IMR-90 (cell line): Measurements from ENCODE around the gene DCST2. TPM values are rescaled to one million over a fixed set of nuclear protein-coding genes. Genes with fewer than 3 reads are reported as not detected.

Experiments
- ATAC-seq: fragments of 200-7000 bp; cut with Tn5 transposase; 2 replicates; pipeline ENCODE4 v1.9.1; 2020; ENCODE audit warnings: low read depth, mild to moderate bottlenecking, moderate library complexity
- BruUV-seq: library from RNA; stranded (reverse); fragments of 400-500 nt; replicated peaks from 2 replicates; lab custom pipeline; 2021; lab: Mats Ljungman, UMichigan
- CTCF ChIA-PET: fragments of 300-600 bp; formaldehyde crosslinking; extraction: SDS; loops from one replicate; lab custom pipeline; 2021; ENCODE audit warnings: antibody characterized with exemption; lab: Yijun Ruan, JAX
- POLR2A ChIA-PET: fragments of 300-600 bp; sonication (Branson Sonifier 250); formaldehyde crosslinking; loops from one replicate; lab custom pipeline; 2022; ENCODE audit warnings: antibody characterized with exemption; ENCODE audit not compliant: unreplicated experiment; lab: Charles Lee
- DNase-seq: peaks from one replicate; pipeline ENCODE4 v3.0.0; 2013
- H2AFZ ChIP-seq: replicated peaks from 2 replicates; pipeline ENCODE3; 2013; ENCODE audit warnings: low read length, mild to moderate bottlenecking; ENCODE audit not compliant: poor library complexity
- H2AK5ac ChIP-seq: 2 replicates; pipeline ENCODE4 v1.6.1; 2013; ENCODE audit warnings: low read depth, low read length, inconsistent platforms
- H2AK9ac ChIP-seq: replicated peaks from 2 replicates; pipeline ENCODE3; 2013; ENCODE audit warnings: mild to moderate bottlenecking, low read depth, low read length, moderate library complexity; ENCODE audit not compliant: poor library complexity
- H2BK120ac ChIP-seq: 2 replicates; pipeline ENCODE4 v1.6.1; 2013; ENCODE audit warnings: low read depth, low read length, inconsistent platforms
- H2BK15ac ChIP-seq: 3 replicates; pipeline ENCODE4 v1.6.1; 2013; ENCODE audit warnings: low read depth, low read length, inconsistent platforms
- H2BK20ac ChIP-seq: 2 replicates; pipeline ENCODE4 v1.6.1; 2013; ENCODE audit warnings: low read depth, mild to moderate bottlenecking, inconsistent platforms, low read length, moderate library complexity
- H2BK5ac ChIP-seq: 2 replicates; pipeline ENCODE4 v1.6.1; 2013; ENCODE audit warnings: mild to moderate bottlenecking, low read depth, low read length, inconsistent platforms; ENCODE audit not compliant: poor library complexity, severe bottlenecking
- H3K14ac ChIP-seq: replicated peaks from 2 replicates; pipeline ENCODE4 v1.6.1; 2013; ENCODE audit warnings: low read depth, low read length, inconsistent platforms
- H3K18ac ChIP-seq: 2 replicates; pipeline ENCODE4 v1.6.1; 2013; ENCODE audit warnings: low read depth, low read length, control low read depth
- H3K23ac ChIP-seq: 2 replicates; pipeline ENCODE4 v1.6.1; 2013; ENCODE audit warnings: low read depth, low read length, inconsistent platforms
- H3K27ac ChIP-seq: 2 replicates; pipeline ENCODE4 v1.5.1; 2013; ENCODE audit warnings: mild to moderate bottlenecking, control low read depth, low read length; ENCODE audit not compliant: insufficient read depth
- H3K27me3 ChIP-seq: 2 replicates; pipeline ENCODE4 v1.6.1; 2013; ENCODE audit warnings: low read length; ENCODE audit not compliant: control insufficient read depth, insufficient read depth
- H3K36me3 ChIP-seq: 2 replicates; pipeline ENCODE4 v1.6.1; 2013; ENCODE audit warnings: low read length, mixed read lengths; ENCODE audit not compliant: control insufficient read depth, insufficient read depth
- H3K4ac ChIP-seq: 2 replicates; pipeline ENCODE4 v1.6.1; 2013; ENCODE audit warnings: low read depth, low read length, inconsistent platforms
- H3K4me1 ChIP-seq: 2 replicates; pipeline ENCODE4 v1.6.1; 2013; ENCODE audit warnings: low read length, mixed read lengths; ENCODE audit not compliant: control insufficient read depth, insufficient read depth
- H3K4me2 ChIP-seq: 2 replicates; pipeline ENCODE4 v1.6.1; 2013; ENCODE audit warnings: low read depth, mild to moderate bottlenecking, control low read depth, low read length, moderate library complexity
- H3K4me3 ChIP-seq: 2 replicates; pipeline ENCODE4 v1.5.1; 2013; ENCODE audit warnings: low read depth, mild to moderate bottlenecking, control low read depth, low read length, moderate library complexity; ENCODE audit not compliant: insufficient read depth
- H3K56ac ChIP-seq: 2 replicates; pipeline ENCODE4 v1.6.1; 2013; ENCODE audit warnings: low read length, inconsistent platforms; ENCODE audit not compliant: insufficient read depth; ENCODE audit errors: extremely low read depth
- H3K79me1 ChIP-seq, 2 experiments: 2 replicates each; pipeline ENCODE4 v1.6.1; 2013; ENCODE audit warnings: low read length in 2 of 2, inconsistent platforms in 1 of 2, low read depth in 1 of 2
- H3K9ac ChIP-seq: 2 replicates; pipeline ENCODE4 v1.6.1; 2013; ENCODE audit warnings: low read depth, low read length, control low read depth
- H3K9me1 ChIP-seq: 2 replicates; pipeline ENCODE4 v1.6.1; 2013; ENCODE audit warnings: low read length, inconsistent platforms; ENCODE audit not compliant: insufficient read depth
- H3K9me3 ChIP-seq: 2 replicates; pipeline ENCODE4 v1.6.1; 2013; ENCODE audit warnings: low read length; ENCODE audit not compliant: control insufficient read depth, insufficient read depth
- H4K20me1 ChIP-seq: 2 replicates; pipeline ENCODE4 v1.6.1; 2013; ENCODE audit warnings: low read length, inconsistent platforms; ENCODE audit not compliant: insufficient read depth
- H4K5ac ChIP-seq: 2 replicates; pipeline ENCODE4 v1.6.1; 2013; ENCODE audit warnings: mild to moderate bottlenecking, low read depth, low read length, control low read depth
- H4K8ac ChIP-seq, 2 experiments: 2 replicates each; pipeline ENCODE4 v1.6.1; 2013; ENCODE audit warnings: low read depth in 2 of 2, low read length in 2 of 2, control low read depth in 1 of 2, inconsistent platforms in 1 of 2
- H4K91ac ChIP-seq: 2 replicates; pipeline ENCODE4 v1.6.1; 2013; ENCODE audit warnings: low read depth, low read length, inconsistent platforms; ENCODE audit not compliant: insufficient read depth
- BHLHE40 ChIP-seq: fragments of 150-350 bp; IDR thresholded peaks from 2 replicates; pipeline ENCODE4 v1.6.1; 2016; ENCODE audit warnings: mild to moderate bottlenecking, low read depth, low read length
- FOS ChIP-seq: fragments of 150-350 bp; IDR thresholded peaks from 2 replicates; pipeline ENCODE4 v1.6.1; 2016; ENCODE audit warnings: low read depth, low read length
- NFE2L2 ChIP-seq: fragments of 150-350 bp; IDR thresholded peaks from 2 replicates; pipeline ENCODE4 v1.6.1; 2016; ENCODE audit warnings: low read depth, mild to moderate bottlenecking, low read length
- POLR2A ChIP-seq: IDR thresholded peaks from 2 replicates; pipeline ENCODE4 v1.6.1; 2012; ENCODE audit warnings: mild to moderate bottlenecking, low read depth, low read length
- RCOR1 ChIP-seq: IDR thresholded peaks from 2 replicates; pipeline ENCODE4 v1.6.1; 2012; ENCODE audit warnings: mild to moderate bottlenecking, low read length, improper control_type of control experiment; ENCODE audit not compliant: insufficient replicate concordance
- WGBS, 2 experiments: methylation state at CpG; one replicate each; pipeline versions ENCODE4 v1.1.5 to v1.1.7; 2013; ENCODE audit warnings: missing lambda C conversion rate in 2 of 2; ENCODE audit not compliant: insufficient read length in 1 of 2; ENCODE audit errors: extremely low coverage in 2 of 2; 5-methylcytosine and 5-hydroxymethylcytosine counted together
- dilution Hi-C: fragments of 300-500 bp; cut with HindIII; formaldehyde crosslinking; loops from one replicate; pipeline ENCODE4 v1.14.3; 2018; ENCODE audit warnings: low sequenced_read_pairs; ENCODE audit not compliant: unreplicated experiment
- in situ Hi-C: fragments of 300-500 bp; cut with MboI; formaldehyde crosslinking; loops from 3 replicates; pipeline ENCODE4 v1.14.3; 2019; ENCODE audit warnings: low sequenced_read_pairs, inconsistent platforms, mixed read lengths
- intact Hi-C: fragments of 100-400 bp; cut with micrococcal nuclease; formaldehyde crosslinking; loops from 2 replicates; pipeline ENCODE4 v1.10.0; 2022
- polyA plus RNA-seq, 3 experiments: library from polyadenylated mRNA; depleted of rRNA; stranded (reverse); fragments of >200 nt; gene quantifications; 2 replicates each; pipeline ENCODE4 v1.2.3, GENCODE V29; 2012; ENCODE audit warnings: low replicate concordance in 1 of 3
- total RNA-seq: library from RNA; depleted of rRNA; stranded (reverse); fragments of >200 nt; gene quantifications from 2 replicates; pipeline ENCODE4 v1.2.3, GENCODE V29; 2012

DCST2 gene
- total and polyA plus RNA-seq, 2 of the 4 experiments (the other 2 are of a cell fraction): 0.14 TPM; not detected in 1

GRCh38 chr1:155072531-155073289, 39.1 kb upstream of the DCST2 start:
- Histone ChIP-seq H4K20me1 (no peaks in the 10 kb centered on the region), H2BK15ac (no peak overlapping the region), H2AK5ac (no peak overlapping the region), H2BK5ac (no peak overlapping the region), H3K18ac (no peak overlapping the region), H2AK9ac (peak overlapping the region; percentile 25), H4K5ac (no peak overlapping the region), H3K4ac (no peak overlapping the region), H2BK120ac (no peak overlapping the region), H3K56ac (no peak overlapping the region), H3K4me2 (no peak overlapping the region), H3K9me3 (no peaks in the 10 kb centered on the region), H2BK20ac (no peak overlapping the region), H3K14ac (no peak overlapping the region), H4K91ac (no peak overlapping the region), H3K36me3 (peaks cover 13% of the 10 kb centered on the region; the same call in 1 of the 2 replicates), H4K8ac (no peak overlapping the region), H3K23ac (no peak overlapping the region), H3K27ac (no peak overlapping the region), H3K4me3 (no peak overlapping the region), H3K79me1 (no peaks in the 10 kb centered on the region), H2AFZ (no peak overlapping the region), H3K4me1 (peaks cover 5% of the 10 kb centered on the region; the same call in 1 of the 2 replicates), H3K27me3 (peaks cover 26% of the 10 kb centered on the region), H3K9me1 (0 out of 2 replicates have a peak, but pooled peaks cover 7% of the 10 kb centered on the region), H3K9ac (no peak overlapping the region)
- DNase-seq (no peak), ATAC-seq (no peak)
- dilution Hi-C loops (no loop called here), intact Hi-C loops (no loop called here), in situ Hi-C loops (no loop called here)
- no TSS peak for BruUV-seq
- WGBS, 2 experiments: 8% methylated on average over 2 of the region's 7 CpGs; no CpG with 5 or more reads in 1 of the 2 experiments
- ChIA-PET POLR2A (no interaction called here), CTCF (no interaction called here)
- TF ChIP-seq NFE2L2 (no peak), RCOR1 (no peak), POLR2A (no peak), BHLHE40 (no peak), FOS (no peak)
